Astrocyte of the spinal cord (primary cell): ENCODE results near the gene DRAXIN.

Experiments used
- DNase-seq: peaks from one replicate; pipeline ENCODE4 v3.0.0; 2011; ENCODE audit warnings: low read depth, low spot score
- H3K4me3 ChIP-seq: 2 replicates; pipeline ENCODE4 v1.5.1; 2011; ENCODE audit warnings: low read depth, mild to moderate bottlenecking, low read length, moderate library complexity
- CTCF ChIP-seq: IDR thresholded peaks from 2 replicates; pipeline ENCODE4 v1.5.1; 2012; ENCODE audit warnings: low read depth, mild to moderate bottlenecking, low read length, inconsistent platforms
- in situ Hi-C: cut with HindIII; loops from 2 replicates; pipeline ENCODE4 v1.10.0; 2017; ENCODE audit warnings: low sequenced_read_pairs

DRAXIN gene

GRCh38 chr1:11725616-11726015 is 34.1 kb downstream of the DRAXIN start:
- no peak for TF ChIP-seq CTCF
- no peak for DNase-seq
- in situ Hi-C loops, result no loop called here
- H3K4me3 ChIP-seq, result no peak overlapping the region

- DNase-seq, result no peak
- no peak overlapping the region for H3K4me3 ChIP-seq
- no peak for TF ChIP-seq CTCF
- in situ Hi-C loops, result no loop called here
Measured at GRCh38 chr1:11727119-11727518, 35.6 kb downstream of the DRAXIN start.

GRCh38 chr1:11728126-11728806 is 36.8 kb downstream of the DRAXIN start:
- in situ Hi-C loops, result no loop called here
- DNase-seq, result no peak
- TF ChIP-seq CTCF, result no peak
- no peak overlapping the region for H3K4me3 ChIP-seq

- no peak overlapping the region for H3K4me3 ChIP-seq
- no peak for DNase-seq
- no peak for TF ChIP-seq CTCF
- in situ Hi-C loops, result no loop called here
Measured at GRCh38 chr1:11729155-11729497, 37.6 kb downstream of the DRAXIN start.

GRCh38 chr1:11729498-11730428 is 38.3 kb downstream of the DRAXIN start:
- H3K4me3 ChIP-seq, result no peak overlapping the region
- no peak for DNase-seq
- no peak for TF ChIP-seq CTCF
- in situ Hi-C loops, result no loop called here

GRCh38 chr1:11730429-11730891 is 39.0 kb downstream of the DRAXIN start:
- in situ Hi-C loops, result no loop called here
- H3K4me3 ChIP-seq, result no peak overlapping the region
- no peak for TF ChIP-seq CTCF
- no peak for DNase-seq
